B cell (primary cell): ENCODE results near the gene LVRN. TPM values are rescaled to one million over a fixed set of nuclear protein-coding genes. Genes with fewer than 3 reads are reported as not detected.

Experiments
- ATAC-seq: fragments of 200-7000 bp; cut with Tn5 transposase; one replicate; pipeline ENCODE4 v1.10.0; 2021; ENCODE audit warnings: low read depth, mild to moderate bottlenecking, moderate number of reproducible peaks, moderate library complexity
- CTCF ChIA-PET: fragments of 350-600 bp; sonication (Branson Sonifier 250); formaldehyde crosslinking; loops from one replicate; lab custom pipeline; 2021; ENCODE audit warnings: antibody characterized with exemption, inconsistent platforms; lab: Charles Lee
- POLR2A ChIA-PET: fragments of 350-600 bp; sonication (Branson Sonifier 250); formaldehyde crosslinking; loops from one replicate; lab custom pipeline; 2021; ENCODE audit warnings: antibody characterized with exemption; lab: Charles Lee
- DNase-seq: peaks from one replicate; pipeline ENCODE4 v3.0.0; 2013
- H2AFZ ChIP-seq: 2 replicates; pipeline ENCODE4 v1.6.1; 2012; ENCODE audit warnings: mild to moderate bottlenecking, low read depth, low read length; ENCODE audit not compliant: insufficient read depth, poor library complexity, severe bottlenecking
- H3K27ac ChIP-seq, 2 donors: 1 replicate in 1 of 2; 2 replicates in 1 of 2; pipeline ENCODE4 v1.5.1; 2012 to 2013; ENCODE audit warnings: low read length in 2 of 2, mild to moderate bottlenecking in 2 of 2, moderate library complexity in 1 of 2
- H3K27me3 ChIP-seq, 4 experiments: fragments of 200-600 bp in 1 of 4; sonication (generic) in 1 of 4; replicated peaks in 1 of 4; 1 replicate in 2 of 4; 2 replicates in 2 of 4; pipeline versions ENCODE4 v1.6.1 to v1.7.0; 2013 to 2016; ENCODE audit warnings: low read length in 3 of 4, mild to moderate bottlenecking in 2 of 4, mixed read lengths in 1 of 4, moderate library complexity in 1 of 4; ENCODE audit not compliant: insufficient read depth in 4 of 4, control insufficient read depth in 3 of 4; ENCODE audit errors: control extremely low read depth in 1 of 4
- H3K36me3 ChIP-seq, 2 experiments: replicated peaks in 1 of 2; 1 replicate in 1 of 2; 2 replicates in 1 of 2; pipeline versions ENCODE4 v1.6.1 to v1.7.1; 2013; ENCODE audit warnings: low read length in 1 of 2; ENCODE audit not compliant: insufficient read depth in 2 of 2, control insufficient read depth in 1 of 2; ENCODE audit errors: control extremely low read depth in 1 of 2, extremely low read depth in 1 of 2
- H3K4me1 ChIP-seq, 2 donors: fragments of 200-600 bp in 1 of 2; sonication (generic) in 1 of 2; 1 replicate in 1 of 2; 2 replicates in 1 of 2; pipeline versions ENCODE4 v1.5.1 to v1.6.1; 2013 to 2017; ENCODE audit warnings: low read length in 2 of 2; ENCODE audit not compliant: control insufficient read depth in 2 of 2, insufficient read depth in 2 of 2
- H3K4me2 ChIP-seq: replicated peaks from 2 replicates; pipeline ENCODE3; 2012; ENCODE audit warnings: mild to moderate bottlenecking, low read depth, low read length; ENCODE audit not compliant: poor library complexity, severe bottlenecking
- H3K4me3 ChIP-seq, 5 experiments: fragments of 200-600 bp in 1 of 5; sonication (generic) in 1 of 5; 1 replicate in 3 of 5; 2 replicates in 2 of 5; pipeline versions ENCODE4 v1.5.1 to v1.7.0; 2011 to 2016; ENCODE audit warnings: low read length in 4 of 5, mild to moderate bottlenecking in 4 of 5, low read depth in 2 of 5, control low read depth in 1 of 5, moderate library complexity in 1 of 5; ENCODE audit not compliant: insufficient read depth in 1 of 5; ENCODE audit errors: control extremely low read depth in 1 of 5, extremely low read depth in 1 of 5
- H3K79me2 ChIP-seq: fragments of 200-600 bp; sonication (generic); one replicate; pipeline ENCODE4 v1.6.0; 2016; ENCODE audit warnings: low read length; ENCODE audit not compliant: control insufficient read depth, insufficient read depth
- H3K9ac ChIP-seq: fragments of 200-600 bp; sonication (generic); 2 replicates; pipeline ENCODE4 v1.6.1; 2017; ENCODE audit warnings: mild to moderate bottlenecking, low read length, moderate library complexity
- H3K9me3 ChIP-seq, 3 donors: one replicate each; pipeline versions ENCODE4 v1.6.1 to v1.7.1; 2013; ENCODE audit warnings: low read length in 2 of 3; ENCODE audit not compliant: control insufficient read depth in 2 of 3, insufficient read depth in 1 of 3; ENCODE audit errors: control extremely low read depth in 1 of 3
- H4K20me1 ChIP-seq: 2 replicates; pipeline ENCODE4 v1.6.0; 2012; ENCODE audit warnings: mild to moderate bottlenecking, low read length; ENCODE audit not compliant: insufficient read depth, control insufficient read depth, poor library complexity, severe bottlenecking
- H3K27ac Mint-ChIP-seq: one replicate; pipeline ENCODE4 v1.8.0; 2021; ENCODE audit warnings: mixed read lengths
- H3K27me3 Mint-ChIP-seq: one replicate; pipeline ENCODE4 v1.8.0; 2021; ENCODE audit warnings: mixed read lengths
- H3K4me1 Mint-ChIP-seq: one replicate; pipeline ENCODE4 v1.8.0; 2021; ENCODE audit warnings: mixed read lengths
- H3K4me3 Mint-ChIP-seq: one replicate; pipeline ENCODE4 v1.8.0; 2021; ENCODE audit warnings: mixed read lengths
- H3K9me3 Mint-ChIP-seq: one replicate; pipeline ENCODE4 v1.8.0; 2022; ENCODE audit warnings: mixed read lengths; ENCODE audit not compliant: insufficient read depth
- CTCF ChIP-seq: fragments of 200-600 bp; IDR thresholded peaks from one replicate; pipeline ENCODE4 v1.8.0; 2022; ENCODE audit warnings: antibody characterized with exemption, mild to moderate bottlenecking
- EZH2 ChIP-seq: IDR thresholded peaks from 2 replicates; pipeline ENCODE4 v1.6.1; 2012; ENCODE audit warnings: borderline replicate concordance, low read depth, mild to moderate bottlenecking, moderate library complexity, low read length; ENCODE audit not compliant: insufficient read depth, poor library complexity, severe bottlenecking
- WGBS: methylation state at CpG from one replicate; pipeline ENCODE4 v1.1.5; 2013; ENCODE audit warnings: missing lambda C conversion rate; ENCODE audit not compliant: insufficient coverage; 5-methylcytosine and 5-hydroxymethylcytosine counted together
- intact Hi-C: fragments of 100-400 bp; cut with micrococcal nuclease; formaldehyde crosslinking; loops from one replicate; pipeline ENCODE4 v1.10.0; 2022
- polyA plus RNA-seq: library from polyadenylated mRNA; depleted of rRNA; stranded (reverse); fragments of >200 nt; gene quantifications from 2 replicates; pipeline ENCODE4 v1.2.3, GENCODE V29; 2012
- total RNA-seq, 2 donors: library from RNA; stranded (reverse); fragments of 120-200 nt in 1 of 2; gene quantifications; 1 replicate in 1 of 2; 2 replicates in 1 of 2; pipeline versions ENCODE4 v1.2.3 to v1.2.4, GENCODE V29; 2013 to 2022

The LVRN gene
- total and polyA plus RNA-seq, 2 donors (not counting 1 experiment from before 2014, with no cell fraction given) = not detected

GRCh38 chr5:116038817-116039216, 76.5 kb downstream of the LVRN start:
- 12% methylated on average over 3 of the region's 3 CpGs for WGBS
- Histone ChIP-seq H3K4me3 (peak overlapping the region in 1 of 5 experiments; percentile 20), H3K4me2 (peak overlapping the region; percentile 53), H3K27me3 (no peaks in the 10 kb centered on the region), H3K9ac (peak overlapping the region; percentile 10), H3K27ac (peak overlapping the region; percentile 34 to 67), H4K20me1 (no peaks in the 10 kb centered on the region), H3K79me2 (no peaks in the 10 kb centered on the region), H3K36me3 (no peaks in the 10 kb centered on the region), H3K9me3 (no peaks in the 10 kb centered on the region), H2AFZ (peak overlapping the region; percentile 59), H3K4me1 (peaks cover 32 to 33% of the 10 kb centered on the region in 2 donors)
- ChIA-PET POLR2A (no interaction called here), CTCF (no interaction called here)
- Mint-ChIP-seq H3K9me3 (no peaks in the 10 kb centered on the region), H3K4me3 (peak overlapping the region; percentile 65), H3K27me3 (no peaks in the 10 kb centered on the region), H3K4me1 (peaks cover 50% of the 10 kb centered on the region), H3K27ac (peak overlapping the region; percentile 90)
- intact Hi-C loops = loop anchor here (2.0 to 5.0 kb wide), 2 partner anchors 38 to 198 kb away; partner anchors contain the start of genes AP3S1 and ATG12
- DNase-seq (peak; percentile 70), ATAC-seq (peak; percentile 98)
- TF ChIP-seq CTCF (no peak), EZH2 (no peak)

- Histone ChIP-seq H3K4me1 (peaks cover 18 to 20% of the 10 kb centered on the region in 2 donors), H3K9ac (no peak overlapping the region), H3K79me2 (no peaks in the 10 kb centered on the region), H3K27me3 (no peaks in the 10 kb centered on the region), H2AFZ (no peak overlapping the region), H3K9me3 (no peaks in the 10 kb centered on the region), H3K36me3 (no peaks in the 10 kb centered on the region), H3K4me3 (no peak overlapping the region), H3K27ac (no peak overlapping the region), H4K20me1 (no peaks in the 10 kb centered on the region), H3K4me2 (no peak overlapping the region)
- TF ChIP-seq EZH2 (no peak), CTCF (no peak)
- CTCF ChIA-PET = interaction anchor here (1.1 to 1.4 kb wide), 2 partner anchors 27 to 732 kb away, joined by 3 to 4 read pairs; no protein-coding TSS in a partner anchor
- intact Hi-C loops = no loop called here
- H3K27me3 Mint-ChIP-seq = no peaks in the 10 kb centered on the region
- no peak overlapping the region for H3K27ac Mint-ChIP-seq
- no peak for DNase-seq
- no peak overlapping the region for H3K4me3 Mint-ChIP-seq
- ATAC-seq = no peak
- POLR2A ChIA-PET = no interaction called here
- peaks cover 25% of the 10 kb centered on the region for H3K4me1 Mint-ChIP-seq
- H3K9me3 Mint-ChIP-seq = no peaks in the 10 kb centered on the region
Measured at GRCh38 chr5:116042375-116042774, 80.1 kb downstream of the LVRN start.
